ENCODE data around the gene DTNA. TPM values are rescaled to one million over a fixed set of nuclear protein-coding genes. Genes with fewer than 3 reads are reported as not detected.

DTNA gene
- total and polyA plus RNA-seq, 2 donors (not counting 1 experiment from before 2014, with no cell fraction given): 38.8 to 49.8 TPM

DNA sequence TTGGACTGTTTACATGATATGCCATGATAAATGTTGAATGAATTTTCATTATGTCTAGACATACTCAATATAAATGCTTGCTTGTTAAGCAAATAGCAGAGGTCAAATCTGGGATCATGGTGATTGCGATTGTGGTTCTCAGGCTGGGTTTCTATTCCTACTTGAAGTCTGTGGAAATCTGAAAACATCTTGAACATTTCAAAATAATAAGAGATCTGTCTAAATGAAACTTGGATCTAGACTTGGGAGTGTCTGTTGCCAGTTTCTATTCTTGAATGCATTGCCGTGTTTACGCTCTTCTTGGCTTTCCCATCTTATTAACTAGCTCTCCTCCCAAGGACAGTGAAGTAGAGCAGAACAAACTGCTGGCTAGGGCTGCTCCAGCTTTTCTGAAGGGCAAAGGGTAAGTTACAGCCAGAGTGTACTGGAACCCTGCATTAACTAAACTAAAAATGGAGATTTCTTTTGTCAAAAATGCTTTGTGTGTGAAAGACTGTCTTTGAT lies 127.7 kb downstream of the DTNA start:
- Histone ChIP-seq H3K9ac (ENCODE audit: insufficient read depth, low read length) (no peak overlapping the region), H3K9me3 (ENCODE audit: control insufficient read depth, insufficient read depth, low read depth, low read length) (no peaks in the 10 kb centered on the region), H3K36me3 (ENCODE audit: control insufficient read depth, insufficient read depth, low read length) (no peaks in the 10 kb centered on the region), H3K79me2 (ENCODE audit: control insufficient read depth, insufficient read depth, low read length) (no peaks in the 10 kb centered on the region), H3K27ac (ENCODE audit: insufficient read depth, low read length) (no peak overlapping the region), H4K20me1 (ENCODE audit: control insufficient read depth, extremely low read depth, insufficient read depth, low read length) (no peaks in the 10 kb centered on the region), H3K4me1 (ENCODE audit: control insufficient read depth, extremely low read depth, insufficient read depth, low read length) (no peaks in the 10 kb centered on the region), H3K27me3 (ENCODE audit: control insufficient read depth, insufficient read depth, low read length) (no peaks in the 10 kb centered on the region), H3K4me3 (replicated peaks in 1 of 4; ENCODE audit: control extremely low read depth in 1 of 4, insufficient read depth in 1 of 4, low read depth in 3 of 4, low read length in 4 of 4) (no peak overlapping the region), H2AFZ (ENCODE audit: low read length) (no peak overlapping the region), H3K4me2 (ENCODE audit: extremely low read depth, insufficient read depth, low read length) (no peak overlapping the region)
- no peak for TF ChIP-seq EZH2 (IDR thresholded peaks at IDR 0.05; ENCODE audit: low read length, missing control alignments)
- TF ChIP-seq, protein P1, sequence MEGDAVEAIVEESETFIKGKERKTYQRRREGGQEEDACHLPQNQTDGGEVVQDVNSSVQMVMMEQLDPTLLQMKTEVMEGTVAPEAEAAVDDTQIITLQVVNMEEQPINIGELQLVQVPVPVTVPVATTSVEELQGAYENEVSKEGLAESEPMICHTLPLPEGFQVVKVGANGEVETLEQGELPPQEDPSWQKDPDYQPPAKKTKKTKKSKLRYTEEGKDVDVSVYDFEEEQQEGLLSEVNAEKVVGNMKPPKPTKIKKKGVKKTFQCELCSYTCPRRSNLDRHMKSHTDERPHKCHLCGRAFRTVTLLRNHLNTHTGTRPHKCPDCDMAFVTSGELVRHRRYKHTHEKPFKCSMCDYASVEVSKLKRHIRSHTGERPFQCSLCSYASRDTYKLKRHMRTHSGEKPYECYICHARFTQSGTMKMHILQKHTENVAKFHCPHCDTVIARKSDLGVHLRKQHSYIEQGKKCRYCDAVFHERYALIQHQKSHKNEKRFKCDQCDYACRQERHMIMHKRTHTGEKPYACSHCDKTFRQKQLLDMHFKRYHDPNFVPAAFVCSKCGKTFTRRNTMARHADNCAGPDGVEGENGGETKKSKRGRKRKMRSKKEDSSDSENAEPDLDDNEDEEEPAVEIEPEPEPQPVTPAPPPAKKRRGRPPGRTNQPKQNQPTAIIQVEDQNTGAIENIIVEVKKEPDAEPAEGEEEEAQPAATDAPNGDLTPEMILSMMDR (conservative IDR thresholded peaks at IDR 0.05 in 1 of 2, IDR thresholded peaks at IDR 0.05 in 1 of 2; ENCODE audit: low read depth in 1 of 2, low read length in 2 of 2): no peak
- peak; percentile 60 to 90 for DNase-seq (ENCODE audit: low read depth in 2 of 2)

DNA sequence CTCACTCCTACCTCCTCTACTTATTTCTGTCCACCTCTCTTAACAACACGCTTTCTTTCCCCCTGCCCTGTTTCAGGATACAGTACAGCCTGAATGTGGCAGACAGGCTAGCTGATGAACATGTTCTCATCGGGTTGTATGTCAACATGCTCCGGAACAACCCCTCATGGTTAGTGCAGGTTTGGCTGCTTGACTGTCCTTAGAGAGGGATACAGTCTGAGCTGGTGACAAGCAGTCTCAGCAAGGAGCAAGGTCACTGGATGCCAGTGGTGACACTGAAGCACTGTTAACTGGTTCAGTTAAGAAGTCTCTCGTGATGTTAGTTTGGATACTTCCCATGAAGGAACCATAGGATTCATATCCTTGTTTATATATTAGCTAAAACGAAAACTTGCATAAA lies 128.6 kb downstream of the DTNA start:
- no peaks in the 10 kb centered on the region for H4K20me1 ChIP-seq (ENCODE audit: control insufficient read depth, extremely low read depth, insufficient read depth, low read length)
- no peaks in the 10 kb centered on the region for H3K79me2 ChIP-seq (ENCODE audit: control insufficient read depth, insufficient read depth, low read length)
- no peaks in the 10 kb centered on the region for H3K36me3 ChIP-seq (ENCODE audit: control insufficient read depth, insufficient read depth, low read length)
- H3K27me3 ChIP-seq (ENCODE audit: control insufficient read depth, insufficient read depth, low read length): no peaks in the 10 kb centered on the region
- no peak overlapping the region for H3K4me2 ChIP-seq (ENCODE audit: extremely low read depth, insufficient read depth, low read length)
- no peak for TF ChIP-seq EZH2 (IDR thresholded peaks at IDR 0.05; ENCODE audit: low read length, missing control alignments)
- TF ChIP-seq, protein P1 (conservative IDR thresholded peaks at IDR 0.05 in 1 of 2, IDR thresholded peaks at IDR 0.05 in 1 of 2; ENCODE audit: low read depth in 1 of 2, low read length in 2 of 2): no peak
- no peak for DNase-seq (ENCODE audit: low read depth in 2 of 2)
- no peak overlapping the region for H3K9ac ChIP-seq (ENCODE audit: insufficient read depth, low read length)
- H3K4me1 ChIP-seq (ENCODE audit: control insufficient read depth, extremely low read depth, insufficient read depth, low read length): no peaks in the 10 kb centered on the region
- no peak overlapping the region for H3K4me3 ChIP-seq (replicated peaks in 1 of 4; ENCODE audit: control extremely low read depth in 1 of 4, insufficient read depth in 1 of 4, low read depth in 3 of 4, low read length in 4 of 4)
- H3K9me3 ChIP-seq (ENCODE audit: control insufficient read depth, insufficient read depth, low read depth, low read length): no peaks in the 10 kb centered on the region
- H2AFZ ChIP-seq (ENCODE audit: low read length): no peak overlapping the region
- H3K27ac ChIP-seq (ENCODE audit: insufficient read depth, low read length): no peak overlapping the region

DNA sequence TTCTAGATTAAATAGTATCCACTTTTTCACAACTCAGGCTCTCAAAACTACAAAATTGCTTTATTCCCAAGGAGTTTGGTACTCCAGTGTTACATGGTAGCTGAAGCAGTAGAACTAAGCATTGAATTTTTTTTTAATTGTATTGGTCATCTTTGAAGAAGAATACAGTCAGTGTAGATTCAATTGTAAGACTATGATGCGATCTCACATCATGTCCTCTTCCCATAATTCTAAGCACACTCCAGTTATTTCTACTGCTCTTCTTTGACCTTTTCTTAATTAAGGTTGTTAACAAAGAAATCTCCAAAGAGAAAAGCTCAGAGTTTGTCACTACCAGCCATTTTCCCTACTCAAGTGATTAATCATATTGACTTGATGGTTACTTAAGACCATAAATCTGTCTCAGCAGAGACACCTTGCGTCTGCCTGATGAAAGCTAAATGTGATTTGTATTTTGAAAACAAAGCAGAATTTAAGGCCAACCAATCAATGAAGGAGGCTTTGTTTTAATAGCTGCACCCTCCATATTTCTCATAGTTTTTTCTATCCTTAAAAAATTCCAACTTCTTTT lies 130.2 kb downstream of the DTNA start:
- no peak overlapping the region for H3K4me3 ChIP-seq (replicated peaks in 1 of 4; ENCODE audit: control extremely low read depth in 1 of 4, insufficient read depth in 1 of 4, low read depth in 3 of 4, low read length in 4 of 4)
- H3K4me1 ChIP-seq (ENCODE audit: control insufficient read depth, extremely low read depth, insufficient read depth, low read length): no peaks in the 10 kb centered on the region
- H3K36me3 ChIP-seq (ENCODE audit: control insufficient read depth, insufficient read depth, low read length): no peaks in the 10 kb centered on the region
- H2AFZ ChIP-seq (ENCODE audit: low read length): no peak overlapping the region
- H4K20me1 ChIP-seq (ENCODE audit: control insufficient read depth, extremely low read depth, insufficient read depth, low read length): no peaks in the 10 kb centered on the region
- no peaks in the 10 kb centered on the region for H3K79me2 ChIP-seq (ENCODE audit: control insufficient read depth, insufficient read depth, low read length)
- H3K9me3 ChIP-seq (ENCODE audit: control insufficient read depth, insufficient read depth, low read depth, low read length): no peaks in the 10 kb centered on the region
- H3K27me3 ChIP-seq (ENCODE audit: control insufficient read depth, insufficient read depth, low read length): no peaks in the 10 kb centered on the region
- TF ChIP-seq EZH2 (IDR thresholded peaks at IDR 0.05; ENCODE audit: low read length, missing control alignments): no peak
- TF ChIP-seq, protein P1 (conservative IDR thresholded peaks at IDR 0.05 in 1 of 2, IDR thresholded peaks at IDR 0.05 in 1 of 2; ENCODE audit: low read depth in 1 of 2, low read length in 2 of 2): no peak
- H3K9ac ChIP-seq (ENCODE audit: insufficient read depth, low read length): no peak overlapping the region
- H3K27ac ChIP-seq (ENCODE audit: insufficient read depth, low read length): no peak overlapping the region
- peak in 1 of 2 donors; percentile 17 for DNase-seq (ENCODE audit: low read depth in 2 of 2)
- H3K4me2 ChIP-seq (ENCODE audit: extremely low read depth, insufficient read depth, low read length): no peak overlapping the region

All from fibroblast of lung (primary cell).